AG10803 (cell line): ENCODE data around the gene ATP9A.

Source experiments
- DNase-seq: peaks from one replicate; pipeline ENCODE4 v3.0.0; 2010; ENCODE audit warnings: low read depth
- H3K4me3 ChIP-seq: 2 replicates; pipeline ENCODE4 v1.5.1; 2011; ENCODE audit warnings: mild to moderate bottlenecking, low read length, control low read depth
- TF ChIP-seq, protein P1 (sequence below): conservative IDR thresholded peaks from 2 replicates; pipeline ENCODE4 v1.5.1; 2011; ENCODE audit warnings: mild to moderate bottlenecking, low read length, control low read depth, inconsistent platforms

ATP9A gene

DNA sequence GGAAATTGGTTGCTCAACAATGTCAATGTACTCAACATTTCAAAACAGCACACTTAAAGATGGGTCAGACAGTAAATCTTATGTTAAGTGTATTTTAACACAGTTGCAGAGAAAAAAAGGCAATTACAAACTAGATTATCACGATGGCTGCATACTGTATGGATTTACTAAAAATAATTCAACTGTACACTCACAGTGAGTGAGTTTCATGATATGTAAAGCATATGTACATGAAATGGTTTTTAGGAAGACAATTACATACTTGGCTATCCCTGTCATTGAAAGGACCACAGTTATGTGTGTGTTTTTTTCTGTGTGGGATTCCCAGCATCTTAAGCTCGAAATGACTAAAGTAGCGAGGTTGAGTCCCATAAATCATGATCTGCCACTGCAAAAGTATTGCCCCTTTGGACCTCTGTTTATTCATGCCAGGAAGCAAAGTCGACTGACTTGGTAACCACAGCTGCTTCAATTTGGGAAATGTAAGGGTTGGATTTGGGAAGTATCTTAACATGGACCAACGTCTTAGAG lies 39.6 kb upstream of the ATP9A start:
- TF ChIP-seq, protein P1, sequence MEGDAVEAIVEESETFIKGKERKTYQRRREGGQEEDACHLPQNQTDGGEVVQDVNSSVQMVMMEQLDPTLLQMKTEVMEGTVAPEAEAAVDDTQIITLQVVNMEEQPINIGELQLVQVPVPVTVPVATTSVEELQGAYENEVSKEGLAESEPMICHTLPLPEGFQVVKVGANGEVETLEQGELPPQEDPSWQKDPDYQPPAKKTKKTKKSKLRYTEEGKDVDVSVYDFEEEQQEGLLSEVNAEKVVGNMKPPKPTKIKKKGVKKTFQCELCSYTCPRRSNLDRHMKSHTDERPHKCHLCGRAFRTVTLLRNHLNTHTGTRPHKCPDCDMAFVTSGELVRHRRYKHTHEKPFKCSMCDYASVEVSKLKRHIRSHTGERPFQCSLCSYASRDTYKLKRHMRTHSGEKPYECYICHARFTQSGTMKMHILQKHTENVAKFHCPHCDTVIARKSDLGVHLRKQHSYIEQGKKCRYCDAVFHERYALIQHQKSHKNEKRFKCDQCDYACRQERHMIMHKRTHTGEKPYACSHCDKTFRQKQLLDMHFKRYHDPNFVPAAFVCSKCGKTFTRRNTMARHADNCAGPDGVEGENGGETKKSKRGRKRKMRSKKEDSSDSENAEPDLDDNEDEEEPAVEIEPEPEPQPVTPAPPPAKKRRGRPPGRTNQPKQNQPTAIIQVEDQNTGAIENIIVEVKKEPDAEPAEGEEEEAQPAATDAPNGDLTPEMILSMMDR = no peak
- DNase-seq = peak; percentile 58
- no peak overlapping the region for H3K4me3 ChIP-seq

DNA sequence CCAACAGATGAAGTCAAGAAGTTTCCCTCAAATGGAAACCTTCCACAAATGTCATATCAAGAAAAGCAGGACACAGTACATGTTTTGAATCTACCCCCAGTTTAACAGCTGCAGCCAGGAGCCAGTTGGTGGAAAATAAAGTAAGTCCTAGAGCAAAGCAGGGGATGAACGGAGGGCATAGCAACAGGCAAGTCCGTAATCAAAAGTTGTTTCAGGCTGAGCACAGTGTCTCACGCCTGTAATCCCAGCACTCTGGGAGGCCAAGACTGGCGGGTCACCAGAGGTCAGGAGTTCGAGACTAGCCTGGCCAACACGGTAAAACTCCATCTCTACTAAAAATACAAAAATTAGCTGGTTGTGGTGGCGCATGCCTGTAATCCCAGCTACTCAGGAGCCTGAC lies 36.6 kb upstream of the ATP9A start:
- DNase-seq = no peak
- H3K4me3 ChIP-seq = no peak overlapping the region
- TF ChIP-seq, protein P1 = no peak

DNA sequence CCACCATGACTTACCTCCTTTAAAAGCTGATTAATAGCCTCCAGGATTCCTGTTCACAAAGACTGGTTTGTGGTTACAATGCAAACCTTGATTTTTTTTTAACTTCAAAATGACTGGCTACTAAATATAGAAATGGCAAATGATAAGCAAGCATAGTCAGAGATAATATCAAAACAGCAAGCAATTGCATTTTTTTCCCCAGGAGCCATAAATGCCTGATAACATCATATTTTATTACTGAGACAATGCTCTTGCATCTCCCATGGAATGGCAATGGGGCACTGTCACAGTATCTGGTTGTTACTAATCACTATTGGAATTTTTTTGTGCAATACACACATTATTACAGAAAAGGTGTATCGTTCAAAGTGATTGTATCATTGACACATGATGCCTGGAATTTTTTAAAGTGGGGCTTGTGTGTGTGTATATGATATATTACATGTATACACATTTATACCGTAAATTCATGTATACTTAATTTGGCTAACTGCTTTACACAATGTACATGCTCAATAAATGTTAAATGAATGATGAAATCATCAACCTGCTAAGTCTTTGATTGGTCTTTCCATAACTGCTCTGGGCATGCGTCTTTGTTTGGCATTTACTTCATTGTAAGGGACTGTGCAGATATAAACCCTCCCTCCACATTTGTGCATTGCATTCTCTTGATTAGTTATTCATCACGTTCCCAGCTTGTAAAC lies 35.1 kb upstream of the ATP9A start:
- TF ChIP-seq, protein P1 = no peak
- no peak overlapping the region for H3K4me3 ChIP-seq
- DNase-seq = no peak

DNA sequence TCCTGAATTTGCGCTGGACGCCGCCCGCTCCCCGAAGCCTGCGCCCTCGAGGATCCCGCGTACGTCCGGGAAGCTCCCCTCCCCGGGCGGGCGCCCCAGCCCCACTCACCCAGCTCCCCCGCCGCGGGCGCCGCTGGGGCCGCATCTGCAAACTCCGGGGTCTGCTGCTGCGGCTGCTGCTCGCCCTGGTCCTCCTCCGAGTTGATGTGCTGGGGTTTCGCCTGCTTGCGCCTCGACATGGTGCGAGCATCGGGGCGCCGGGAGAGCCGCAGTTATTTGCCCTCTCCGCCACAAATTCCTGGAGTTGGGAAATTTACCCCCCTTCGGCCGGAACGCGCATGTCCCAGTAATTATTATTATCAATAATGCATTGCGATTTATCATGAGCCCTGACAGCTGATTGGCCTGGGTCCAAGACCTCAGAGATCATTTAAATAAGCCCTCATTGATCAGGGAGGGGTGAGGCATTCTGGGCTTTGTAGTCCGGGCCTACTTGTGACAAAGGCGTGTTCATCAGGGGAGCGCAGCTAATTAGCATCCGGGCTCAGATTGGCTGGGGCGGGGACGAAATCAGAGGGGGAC lies 34.1 kb upstream of the ATP9A start, which contains the start of gene SALL4:
SALL4 (minus strand) TSS at position 352 of the 582 bp plus-strand sequence; CDS start at position 239, 113 bp downstream.
- no peak for DNase-seq
- peak within 1 kb of the TSS; percentile 66 for H3K4me3 ChIP-seq
- TF ChIP-seq, protein P1 = no peak

DNA sequence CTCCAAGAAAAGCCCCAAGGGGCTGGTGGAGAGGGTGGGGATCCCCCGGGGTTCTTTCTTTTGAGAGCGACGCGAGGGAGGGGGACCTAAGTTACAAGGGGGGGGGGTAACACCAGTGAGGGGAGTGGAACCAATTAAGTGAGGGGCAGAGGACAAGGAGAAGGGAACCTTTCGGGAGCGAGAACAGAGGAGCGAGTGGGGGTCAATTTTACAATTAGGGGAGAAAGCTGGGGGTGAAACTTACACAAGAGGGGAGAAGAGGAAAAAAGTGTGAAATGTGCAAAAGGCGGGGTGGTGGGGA lies 33.6 kb upstream of the ATP9A start:
- TF ChIP-seq, protein P1 = no peak
- peak overlapping the region; percentile 66 for H3K4me3 ChIP-seq
- DNase-seq = no peak

DNA sequence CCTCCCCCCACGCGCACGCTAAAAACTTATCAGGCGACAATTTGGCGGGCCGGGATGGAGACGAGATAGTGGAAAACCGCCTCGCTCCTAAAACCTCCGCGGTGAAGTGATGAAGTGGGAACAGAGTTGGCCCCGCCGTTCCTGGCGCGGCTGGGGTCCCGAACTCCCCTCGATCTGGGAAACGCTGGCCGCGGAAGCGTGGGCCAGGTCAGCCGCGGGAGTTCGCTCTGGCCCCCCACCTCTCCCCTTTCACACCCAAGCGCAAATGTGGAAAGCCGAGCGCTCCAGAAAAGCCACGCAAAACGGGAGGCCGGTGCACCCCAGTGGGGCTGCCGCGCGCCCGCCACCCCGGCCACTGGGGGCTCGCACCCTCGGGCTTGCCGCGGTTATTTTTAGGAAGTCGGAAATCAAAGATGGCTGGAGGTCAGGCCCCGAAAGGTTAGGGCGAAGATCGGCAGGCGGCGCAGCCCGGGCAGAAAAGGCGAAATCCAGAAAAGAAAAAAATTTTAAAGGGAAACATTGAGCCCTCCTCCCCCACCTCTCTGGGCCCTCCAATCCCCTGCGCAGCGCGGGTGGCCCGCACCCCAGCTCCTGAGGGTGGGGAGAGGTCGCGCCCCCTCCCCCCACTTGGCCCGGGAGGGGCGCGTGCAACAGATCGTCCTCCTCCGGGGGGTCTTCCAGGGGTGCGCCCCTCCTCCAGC lies 33.1 kb upstream of the ATP9A start:
- no peak for DNase-seq
- H3K4me3 ChIP-seq = peak overlapping the region; percentile 66
- TF ChIP-seq, protein P1 = peak; percentile 33

DNA sequence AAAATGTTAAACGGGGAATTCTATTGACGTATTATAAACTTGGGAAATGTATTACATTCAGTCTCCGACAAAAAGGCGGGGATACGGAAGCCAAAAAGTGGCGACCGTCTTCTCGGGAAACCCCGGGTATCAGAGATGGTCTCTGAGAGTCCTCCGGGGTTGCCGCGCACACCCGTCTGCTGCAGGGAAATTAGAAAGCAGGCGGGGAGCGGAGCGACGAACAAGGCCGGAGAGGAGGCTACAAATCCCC lies 32.6 kb upstream of the ATP9A start:
- H3K4me3 ChIP-seq = peak overlapping the region; percentile 66
- DNase-seq = no peak
- TF ChIP-seq, protein P1 = no peak
